Esophagus squamous epithelium (tissue), 5 donors: ENCODE results near the gene PRKAR1B. TPM values are rescaled to one million over a fixed set of nuclear protein-coding genes. Genes with fewer than 3 reads are reported as not detected.

Experiments used
- DNase-seq: peaks from one replicate; lab custom pipeline; 2025; lab: John Stamatoyannopoulos, UW
- H3K27ac ChIP-seq, 4 donors: fragments of 200-600 bp; sonication (generic); one replicate each; pipeline ENCODE4 v1.5.1; 2016 to 2019; ENCODE audit warnings: mild to moderate bottlenecking in 1 of 4
- H3K27me3 ChIP-seq, 4 donors: fragments of 200-600 bp; sonication (generic); 1 replicate in 3 of 4; 2 replicates in 1 of 4; pipeline versions ENCODE4 v1.5.1 to v1.6.0; 2017 to 2021; ENCODE audit warnings: antibody characterized with exemption in 1 of 4
- H3K36me3 ChIP-seq, 3 donors: fragments of 200-600 bp; sonication (generic); one replicate each; pipeline ENCODE4 v1.5.1; 2016 to 2019
- H3K4me1 ChIP-seq, 3 donors: fragments of 200-600 bp; sonication (generic); one replicate each; pipeline ENCODE4 v1.5.1; 2017 to 2019
- H3K4me3 ChIP-seq, 4 donors: fragments of 200-600 bp; sonication (generic); 1 replicate in 3 of 4; 2 replicates in 1 of 4; pipeline ENCODE4 v1.5.1; 2016 to 2019; ENCODE audit warnings: mild to moderate bottlenecking in 2 of 4, moderate library complexity in 1 of 4
- H3K9me3 ChIP-seq, 3 donors: fragments of 200-600 bp; sonication (generic); one replicate each; pipeline ENCODE4 v1.5.1; 2016 to 2019
- CTCF ChIP-seq, 6 experiments: fragments of 450-650 bp in 4 of 6; fragments of 200-600 bp in 2 of 6; sonication (generic) in 2 of 6; IDR thresholded peaks; one replicate each; pipeline ENCODE4 v1.5.1; 2016 to 2019; ENCODE audit warnings: antibody characterized with exemption in 6 of 6, mild to moderate bottlenecking in 4 of 6, moderate library complexity in 4 of 6
- POLR2A ChIP-seq, 4 donors: fragments of 450-650 bp; IDR thresholded peaks; one replicate each; pipeline ENCODE4 v1.6.1; 2017; ENCODE audit warnings: antibody characterized with exemption in 4 of 4, mild to moderate bottlenecking in 4 of 4, moderate library complexity in 3 of 4
- WGBS, 2 donors: methylation state at CpG; one replicate each; pipeline ENCODE4 v1.1.5; 2018; 5-methylcytosine and 5-hydroxymethylcytosine counted together
- intact Hi-C: fragments of 100-400 bp; cut with DNase I; formaldehyde crosslinking; loops from one replicate; pipeline ENCODE4 v1.15.0; 2022
- total RNA-seq, 4 donors: library from RNA; depleted of rRNA; stranded (reverse); fragments of >200 nt; gene quantifications; one replicate each; pipeline ENCODE4 v1.1.0, GENCODE V29; 2016
- donor health status: DM: yes; HTN: yes; CAD: no.

Gene PRKAR1B
- total RNA-seq, 4 donors from 2014 or later, result 10.2 to 13.1 (median 12.5) TPM

DNA sequence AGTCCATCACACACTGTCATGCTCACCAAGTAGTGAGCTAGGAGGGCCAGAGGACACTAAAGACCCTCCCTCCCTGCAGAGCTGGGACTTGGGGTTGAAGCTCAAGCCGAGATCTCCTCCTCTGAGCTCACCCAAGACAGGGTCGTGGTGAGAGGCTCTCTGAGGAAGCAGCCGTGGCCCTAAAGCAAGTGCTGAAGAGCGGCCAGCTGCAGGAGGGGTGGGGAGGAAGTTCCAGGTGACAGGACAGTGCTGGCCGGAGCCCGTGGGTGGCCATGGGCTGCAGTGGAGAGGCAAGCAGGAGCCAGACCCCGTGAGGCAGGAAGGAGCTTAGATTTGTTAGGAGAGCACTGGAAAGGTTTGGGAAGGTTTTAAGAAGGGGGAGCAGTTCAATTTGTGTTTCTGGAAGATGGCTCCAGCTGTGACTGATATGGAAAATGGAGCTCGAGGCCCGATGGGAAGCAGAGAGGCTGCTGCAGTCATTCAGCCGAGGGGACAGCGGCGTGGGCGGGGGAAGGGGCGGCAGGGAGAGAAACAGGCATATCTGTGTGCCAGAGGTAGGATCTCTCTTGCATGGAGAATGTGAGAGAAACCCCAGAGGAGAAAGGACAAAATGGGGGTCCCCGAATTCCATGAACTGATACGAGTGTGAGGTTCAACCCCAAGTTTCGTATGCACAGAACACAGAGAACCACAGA lies 27.5 kb downstream of the PRKAR1B start:
- TF ChIP-seq POLR2A (IDR thresholded peaks at IDR 0.05), result no peak
- no peak for TF ChIP-seq CTCF (IDR thresholded peaks at IDR 0.05)
- Histone ChIP-seq H3K4me3 (peak overlapping the region in 1 of 4 donors; percentile 21), H3K27ac (peak overlapping the region in 2 of 4 donors; percentile 52 to 67), H3K36me3 (no peaks in the 10 kb centered on the region), H3K27me3 (no peaks in the 10 kb centered on the region), H3K9me3 (no peaks in the 10 kb centered on the region), H3K4me1 (peaks cover 0 to 28% (median 11%) of the 10 kb centered on the region in 3 donors)
- 87 to 90% methylated on average over 14 to 16 of the region's 17 CpGs for WGBS, 2 donors
- intact Hi-C loops, result no loop called here
- no peak for DNase-seq

DNA sequence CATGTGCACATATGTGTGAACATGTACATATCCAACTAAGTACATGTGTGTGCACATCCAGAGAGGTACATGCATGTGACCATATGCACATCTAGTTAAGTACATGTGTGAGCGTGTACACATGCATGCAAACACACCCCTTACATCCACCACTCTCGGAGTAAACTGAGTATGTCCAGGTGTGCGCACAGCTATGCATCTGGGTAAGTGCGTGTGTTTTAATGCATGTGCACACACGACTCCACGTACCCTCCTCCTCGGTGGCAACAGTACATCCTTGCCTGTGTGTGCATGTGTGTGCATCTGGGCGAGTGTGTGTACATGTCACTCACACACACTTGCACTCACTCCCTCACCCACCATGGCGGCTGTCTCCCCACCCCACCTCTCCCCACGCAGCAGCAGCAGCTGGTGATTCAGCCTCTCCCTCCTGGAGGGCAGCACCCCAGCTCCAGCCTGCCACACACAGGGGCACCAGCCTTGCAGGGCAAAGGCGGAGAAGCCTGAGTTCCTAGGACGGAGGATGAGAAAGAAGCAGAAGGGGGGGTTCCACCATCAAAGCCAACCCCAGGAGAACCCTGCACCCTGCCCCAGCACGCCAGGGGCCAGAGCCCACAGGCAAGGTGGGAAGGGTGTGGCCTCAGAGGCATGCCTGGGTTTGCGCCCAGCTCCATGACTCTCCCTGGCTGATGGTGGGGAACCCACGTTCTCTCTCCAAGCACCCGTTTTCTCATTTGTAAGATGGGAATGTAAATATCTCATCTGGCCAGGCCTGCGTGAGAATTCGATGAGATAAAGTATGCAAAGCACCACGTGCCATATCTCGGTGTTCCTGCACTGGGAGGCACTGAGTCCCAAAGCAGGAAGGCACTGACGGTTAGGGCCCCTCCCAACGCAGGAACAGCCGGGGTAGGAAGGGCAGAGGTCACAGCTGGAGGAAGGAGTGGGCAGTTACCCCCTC lies 28.3 kb downstream of the PRKAR1B start:
- Histone ChIP-seq H3K9me3 (no peaks in the 10 kb centered on the region), H3K27me3 (no peaks in the 10 kb centered on the region), H3K27ac (peak overlapping the region in 2 of 4 donors; percentile 52 to 67), H3K36me3 (no peaks in the 10 kb centered on the region), H3K4me3 (peak overlapping the region in 1 of 4 donors; percentile 21), H3K4me1 (peaks cover 0 to 28% (median 11%) of the 10 kb centered on the region in 3 donors)
- WGBS, 2 donors, result 44 to 70% methylated on average over 12 to 18 of the region's 23 CpGs
- intact Hi-C loops, result no loop called here
- no peak for TF ChIP-seq CTCF (IDR thresholded peaks at IDR 0.05)
- no peak for TF ChIP-seq POLR2A (IDR thresholded peaks at IDR 0.05)
- DNase-seq, result no peak

DNA sequence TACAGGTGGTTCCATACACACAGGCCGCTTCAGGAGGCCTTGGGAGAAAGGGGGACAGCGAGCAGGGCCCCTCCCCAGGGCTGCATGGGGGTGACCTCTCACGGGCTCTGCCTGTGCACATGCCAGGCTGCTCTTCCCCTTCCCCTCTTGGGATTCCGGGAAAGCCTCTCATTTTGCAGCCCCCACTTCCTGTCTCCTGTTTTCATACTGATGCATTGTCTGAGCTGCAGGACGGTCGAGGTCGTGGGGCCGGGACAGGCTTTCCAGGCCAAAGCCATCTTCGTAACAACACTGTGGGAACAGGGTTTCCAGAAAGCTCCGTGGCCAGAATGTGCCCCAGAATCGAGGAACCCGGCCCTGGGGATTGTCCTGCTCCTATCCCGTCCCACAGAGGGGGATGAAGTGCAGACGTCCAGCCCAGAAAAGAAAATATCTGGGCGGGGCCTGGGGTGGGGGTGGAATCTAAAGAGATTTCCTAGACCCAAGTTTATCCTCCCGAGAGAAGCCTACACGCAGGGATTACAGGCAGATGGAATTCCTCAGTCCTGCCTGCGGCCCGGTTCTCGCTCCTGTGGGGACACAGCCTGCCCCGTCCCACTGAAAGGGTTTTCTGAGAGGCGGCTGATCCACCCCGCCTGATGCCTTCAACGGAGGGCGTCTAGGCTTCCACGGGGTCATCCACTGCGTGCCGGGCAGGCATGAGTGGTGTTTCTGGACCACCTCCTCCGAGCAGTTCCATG lies 30.1 kb downstream of the PRKAR1B start:
- Histone ChIP-seq H3K36me3 (no peaks in the 10 kb centered on the region), H3K4me1 (peaks cover 0 to 28% (median 11%) of the 10 kb centered on the region in 3 donors), H3K9me3 (no peaks in the 10 kb centered on the region), H3K4me3 (no peak overlapping the region), H3K27ac (peak overlapping the region in 3 of 4 donors; percentile 24 to 69 (median 69)), H3K27me3 (no peaks in the 10 kb centered on the region)
- intact Hi-C loops, result no loop called here
- no peak for DNase-seq
- 82% methylated on average over 10 of the region's 29 CpGs; no CpG with 5 or more reads in 1 of the 2 donors for WGBS, 2 donors
- no peak for TF ChIP-seq POLR2A (IDR thresholded peaks at IDR 0.05)
- TF ChIP-seq CTCF (IDR thresholded peaks at IDR 0.05), result no peak

- no peaks in the 10 kb centered on the region for H3K9me3 ChIP-seq
- no peaks in the 10 kb centered on the region for H3K36me3 ChIP-seq
- no peak for DNase-seq
- 88 to 94% methylated on average over 5 of the region's 9 CpGs for WGBS, 2 donors
- TF ChIP-seq CTCF (IDR thresholded peaks at IDR 0.05) (no peak), POLR2A (IDR thresholded peaks at IDR 0.05) (no peak)
- peaks cover 0 to 28% (median 11%) of the 10 kb centered on the region in 3 donors for H3K4me1 ChIP-seq
- no peak overlapping the region for H3K4me3 ChIP-seq
- intact Hi-C loops, result no loop called here
- H3K27ac ChIP-seq, result peak overlapping the region in 2 of 4 donors; percentile 69
- H3K27me3 ChIP-seq, result no peaks in the 10 kb centered on the region
Observed at GRCh38 chr7:696426-696811, 30.7 kb downstream of the PRKAR1B start.
